ENCODE results near the gene APOBEC3B.
"Not testable (repeated sequence)": the region's sequence is repeated elsewhere in the genome, so short reads cannot be mapped to it uniquely, and the experiment has no call there.

APOBEC3B gene

GRCh38 chr22:38992871-38993371 is 10.8 kb downstream of the APOBEC3B start:
- not testable (repeated sequence) for FAIRE-seq; DNase-seq (ENCODE audit: low spot score)

GRCh38 chr22:38996105-38996504 is 14.0 kb downstream of the APOBEC3B start:
- no peak for DNase-seq (ENCODE audit: low spot score)
- no peak for FAIRE-seq

GRCh38 chr22:38997518-38997917 is 15.4 kb downstream of the APOBEC3B start:
- DNase-seq (ENCODE audit: low spot score) (no peak), FAIRE-seq (no peak)

GRCh38 chr22:39003165-39003638 is 21.1 kb downstream of the APOBEC3B start:
- DNase-seq (ENCODE audit: low spot score) (peak; percentile 74), FAIRE-seq (peak; percentile 69)

- FAIRE-seq (no peak), DNase-seq (ENCODE audit: low spot score) (no peak)
Measured at GRCh38 chr22:39007177-39007576, 25.0 kb downstream of the APOBEC3B start.

GRCh38 chr22:39008271-39008850 is 26.2 kb downstream of the APOBEC3B start:
- FAIRE-seq; DNase-seq (ENCODE audit: low spot score): not testable (repeated sequence)

- DNase-seq (ENCODE audit: low spot score): no peak
- no peak for FAIRE-seq
Measured at GRCh38 chr22:39010946-39011345, 28.8 kb downstream of the APOBEC3B start.

- no peak for FAIRE-seq
Measured at GRCh38 chr22:39012533-39013511, 30.7 kb downstream of the APOBEC3B start.

GRCh38 chr22:39013561-39013941 is 31.4 kb downstream of the APOBEC3B start:
- not testable (repeated sequence) for FAIRE-seq; DNase-seq (ENCODE audit: low spot score)

More at GRCh38 chr22:39012533-39013511, 30.7 kb downstream of the APOBEC3B start:
- DNase-seq (ENCODE audit: low spot score): no peak

- FAIRE-seq (peak; percentile 84), DNase-seq (ENCODE audit: low spot score) (peak; percentile 75)
Measured at GRCh38 chr22:39013942-39014722, 32.0 kb downstream of the APOBEC3B start, which contains the start of gene APOBEC3C. Gene APOBEC3C (plus strand): TSS chr22:39014257. CDS start chr22:39014363, 106 bp downstream.

GRCh38 chr22:39014723-39015121 is 32.6 kb downstream of the APOBEC3B start:
- not testable (repeated sequence) for FAIRE-seq; DNase-seq (ENCODE audit: low spot score)

GRCh38 chr22:39016592-39016991 is 34.4 kb downstream of the APOBEC3B start:
- FAIRE-seq: no peak
- no peak for DNase-seq (ENCODE audit: low spot score)

GRCh38 chr22:39017596-39018365 is 35.6 kb downstream of the APOBEC3B start:
- DNase-seq (ENCODE audit: low spot score) (no peak), FAIRE-seq (no peak)

- not testable (repeated sequence) for FAIRE-seq; DNase-seq (ENCODE audit: low spot score)
Measured at GRCh38 chr22:39020021-39020651, 38.0 kb downstream of the APOBEC3B start.

- DNase-seq (ENCODE audit: low spot score): no peak
- no peak for FAIRE-seq
Measured at GRCh38 chr22:39021552-39022250, 39.6 kb downstream of the APOBEC3B start.

GRCh38 chr22:39024519-39025308 is 42.6 kb downstream of the APOBEC3B start:
- FAIRE-seq (no peak), DNase-seq (ENCODE audit: low spot score) (no peak)

GRCh38 chr22:39026509-39027150 is 44.5 kb downstream of the APOBEC3B start:
- DNase-seq (ENCODE audit: low spot score): no peak
- FAIRE-seq: no peak

- FAIRE-seq (no peak), DNase-seq (ENCODE audit: low spot score) (no peak)
Measured at GRCh38 chr22:39027717-39028116, 45.6 kb downstream of the APOBEC3B start.
